Subcutaneous abdominal adipose tissue (tissue), 5 donors: Measurements from ENCODE around the gene STPG2.
"Not testable (repeated sequence)": the region's sequence is repeated elsewhere in the genome, so short reads cannot be mapped to it uniquely, and the experiment has no call there.

Experiments
- H3K27ac ChIP-seq: one replicate; pipeline ENCODE4 v1.7.0; 2013; ENCODE audit warnings: low read depth, mild to moderate bottlenecking, inconsistent platforms, low read length, moderate library complexity
- H3K27me3 ChIP-seq, 5 donors: one replicate each; pipeline ENCODE4 v1.7.0; 2013; ENCODE audit warnings: low read length in 5 of 5, inconsistent platforms in 1 of 5; ENCODE audit not compliant: control insufficient read depth in 5 of 5, insufficient read depth in 4 of 5
- H3K36me3 ChIP-seq, 5 donors: one replicate each; pipeline ENCODE4 v1.7.0; 2013; ENCODE audit warnings: low read length in 5 of 5; ENCODE audit not compliant: control insufficient read depth in 5 of 5, insufficient read depth in 5 of 5
- H3K4me1 ChIP-seq, 5 donors: one replicate each; pipeline ENCODE4 v1.7.0; 2013; ENCODE audit warnings: low read length in 5 of 5, mild to moderate bottlenecking in 3 of 5, moderate library complexity in 1 of 5; ENCODE audit not compliant: control insufficient read depth in 5 of 5, insufficient read depth in 5 of 5
- H3K4me3 ChIP-seq, 5 donors: one replicate each; pipeline ENCODE4 v1.7.0; 2013; ENCODE audit warnings: low read length in 5 of 5, low read depth in 1 of 5
- H3K9ac ChIP-seq, 5 donors: one replicate each; pipeline ENCODE4 v1.7.0; 2013; ENCODE audit warnings: low read length in 5 of 5, mild to moderate bottlenecking in 4 of 5, moderate library complexity in 3 of 5
- H3K9me3 ChIP-seq, 5 donors: one replicate each; pipeline ENCODE4 v1.7.0; 2013; ENCODE audit warnings: low read length in 5 of 5; ENCODE audit not compliant: control insufficient read depth in 5 of 5
- donor health status: healthy.
- donor health status: healthy.
- donor health status: healthy.
- donor health status: healthy.
- donor health status: healthy.

Gene STPG2

GRCh38 chr4:97560009-97560408 lies 583.3 kb downstream of the STPG2 start:
- H3K4me3 ChIP-seq: no peak overlapping the region
- H3K4me1 ChIP-seq: no peaks in the 10 kb centered on the region
- no peak overlapping the region for H3K27ac ChIP-seq
- no peaks in the 10 kb centered on the region for H3K36me3 ChIP-seq
- H3K27me3 ChIP-seq: no peaks in the 10 kb centered on the region
- no peak overlapping the region for H3K9ac ChIP-seq
- peaks cover 0 to 7% (median 0%) of the 10 kb centered on the region in 5 donors for H3K9me3 ChIP-seq

GRCh38 chr4:97558204-97558778 lies 585.0 kb downstream of the STPG2 start:
- no peak overlapping the region for H3K4me3 ChIP-seq
- H3K9ac ChIP-seq: no peak overlapping the region
- H3K36me3 ChIP-seq: no peaks in the 10 kb centered on the region
- H3K4me1 ChIP-seq: no peaks in the 10 kb centered on the region
- peaks cover 0 to 7% (median 0%) of the 10 kb centered on the region in 5 donors for H3K9me3 ChIP-seq
- H3K27me3 ChIP-seq: no peaks in the 10 kb centered on the region
- H3K27ac ChIP-seq: no peak overlapping the region

- not testable (repeated sequence) for H3K27ac ChIP-seq, H3K36me3 ChIP-seq, H3K4me1 ChIP-seq, H3K4me3 ChIP-seq, H3K27me3 ChIP-seq, H3K9me3 ChIP-seq, H3K9ac ChIP-seq
Measured at GRCh38 chr4:97550637-97551036, 592.6 kb downstream of the STPG2 start.

GRCh38 chr4:97548943-97549583 lies 594.2 kb downstream of the STPG2 start:
- no peaks in the 10 kb centered on the region for H3K36me3 ChIP-seq
- H3K27ac ChIP-seq: no peak overlapping the region
- no peak overlapping the region for H3K9ac ChIP-seq
- H3K4me3 ChIP-seq: no peak overlapping the region
- H3K27me3 ChIP-seq: no peaks in the 10 kb centered on the region
- no peaks in the 10 kb centered on the region for H3K9me3 ChIP-seq
- no peaks in the 10 kb centered on the region for H3K4me1 ChIP-seq

- no peaks in the 10 kb centered on the region for H3K36me3 ChIP-seq
- H3K27ac ChIP-seq: no peak overlapping the region
- H3K9me3 ChIP-seq: no peaks in the 10 kb centered on the region
- no peak overlapping the region for H3K4me3 ChIP-seq
- no peaks in the 10 kb centered on the region for H3K4me1 ChIP-seq
- no peak overlapping the region for H3K9ac ChIP-seq
- no peaks in the 10 kb centered on the region for H3K27me3 ChIP-seq
Measured at GRCh38 chr4:97548186-97548585, 595.1 kb downstream of the STPG2 start.

- Histone ChIP-seq H3K9me3 (peaks cover 0 to 4% (median 0%) of the 10 kb centered on the region in 5 donors), H3K4me3 (no peak overlapping the region), H3K27me3 (no peaks in the 10 kb centered on the region), H3K36me3 (no peaks in the 10 kb centered on the region), H3K4me1 (no peaks in the 10 kb centered on the region), H3K9ac (no peak overlapping the region), H3K27ac (no peak overlapping the region)
Measured at GRCh38 chr4:97531351-97531750, 611.9 kb downstream of the STPG2 start.

- H3K4me1 ChIP-seq: no peaks in the 10 kb centered on the region
- no peaks in the 10 kb centered on the region for H3K27me3 ChIP-seq
- no peak overlapping the region for H3K4me3 ChIP-seq
- H3K36me3 ChIP-seq: no peaks in the 10 kb centered on the region
- peaks cover 0 to 4% (median 0%) of the 10 kb centered on the region in 5 donors for H3K9me3 ChIP-seq
- no peak overlapping the region for H3K27ac ChIP-seq
- no peak overlapping the region for H3K9ac ChIP-seq
Measured at GRCh38 chr4:97530676-97531075, 612.6 kb downstream of the STPG2 start.

GRCh38 chr4:97525236-97525635 lies 618.0 kb downstream of the STPG2 start:
- H3K4me3 ChIP-seq: no peak overlapping the region
- no peak overlapping the region for H3K27ac ChIP-seq
- no peaks in the 10 kb centered on the region for H3K27me3 ChIP-seq
- no peak overlapping the region for H3K9ac ChIP-seq
- H3K4me1 ChIP-seq: no peaks in the 10 kb centered on the region
- no peaks in the 10 kb centered on the region for H3K36me3 ChIP-seq
- H3K9me3 ChIP-seq: peaks cover 0 to 4% (median 0%) of the 10 kb centered on the region in 5 donors

- Histone ChIP-seq H3K27me3 (no peaks in the 10 kb centered on the region), H3K9me3 (no peaks in the 10 kb centered on the region), H3K27ac (no peak overlapping the region), H3K9ac (no peak overlapping the region), H3K4me1 (no peaks in the 10 kb centered on the region), H3K4me3 (no peak overlapping the region), H3K36me3 (no peaks in the 10 kb centered on the region)
Measured at GRCh38 chr4:97517939-97518338, 625.3 kb downstream of the STPG2 start.

GRCh38 chr4:97513917-97514316 lies 629.4 kb downstream of the STPG2 start:
- Histone ChIP-seq H3K9me3 (no peaks in the 10 kb centered on the region), H3K4me1 (no peaks in the 10 kb centered on the region), H3K36me3 (no peaks in the 10 kb centered on the region), H3K4me3 (no peak overlapping the region), H3K27me3 (no peaks in the 10 kb centered on the region), H3K27ac (no peak overlapping the region), H3K9ac (no peak overlapping the region)
